Gastrocnemius medialis (tissue), 4 donors: Measurements from ENCODE around the gene HSDL2. TPM values are rescaled to one million over a fixed set of nuclear protein-coding genes. Genes with fewer than 3 reads are reported as not detected.

Experiments used
- ATAC-seq, 2 donors: fragments of 150-250 bp; one replicate each; pipeline ENCODE4 v1.9.1; 2016
- DNase-seq, 2 donors: peaks; one replicate each; pipeline ENCODE4 v3.0.0-alpha.2; 2019
- H3K27ac ChIP-seq, 4 donors: fragments of 200-600 bp; sonication (generic); 1 replicate in 1 of 4; 2 replicates in 3 of 4; pipeline ENCODE4 v1.5.1; 2016 to 2018; ENCODE audit warnings: mild to moderate bottlenecking in 2 of 4, moderate library complexity in 1 of 4
- H3K27me3 ChIP-seq, 3 donors: fragments of 200-600 bp; sonication (generic) in 2 of 3; 1 replicate in 1 of 3; 2 replicates in 2 of 3; pipeline versions ENCODE4 v1.5.1 to v1.6.0; 2016 to 2019; ENCODE audit warnings: mild to moderate bottlenecking in 1 of 3, moderate library complexity in 1 of 3
- H3K36me3 ChIP-seq, 2 donors: fragments of 200-600 bp; sonication (generic) in 1 of 2; one replicate each; pipeline ENCODE4 v1.5.1; 2017 to 2018
- H3K4me1 ChIP-seq, 2 donors: fragments of 200-600 bp; sonication (generic) in 1 of 2; one replicate each; pipeline ENCODE4 v1.5.1; 2016 to 2017; ENCODE audit warnings: mild to moderate bottlenecking in 2 of 2
- H3K4me3 ChIP-seq, 4 donors: fragments of 200-600 bp; sonication (generic) in 3 of 4; 1 replicate in 1 of 4; 2 replicates in 3 of 4; pipeline ENCODE4 v1.5.1; 2016 to 2019; ENCODE audit warnings: mild to moderate bottlenecking in 2 of 4
- H3K9me3 ChIP-seq, 3 donors: fragments of 200-600 bp; sonication (generic) in 2 of 3; 1 replicate in 1 of 3; 2 replicates in 2 of 3; pipeline ENCODE4 v1.5.1; 2016 to 2019
- CTCF ChIP-seq, 5 experiments: fragments of 450-650 bp in 3 of 5; fragments of 200-600 bp in 2 of 5; sonication (generic) in 2 of 5; IDR thresholded peaks in 4 of 5; conservative IDR thresholded peaks in 1 of 5; 1 replicate in 4 of 5; 2 replicates in 1 of 5; pipeline ENCODE4 v1.5.1; 2016 to 2019; ENCODE audit warnings: antibody characterized with exemption in 5 of 5, mild to moderate bottlenecking in 3 of 5, moderate library complexity in 3 of 5
- POLR2A ChIP-seq, 2 donors: fragments of 450-650 bp; IDR thresholded peaks; one replicate each; pipeline ENCODE4 v1.6.1; 2017; ENCODE audit warnings: antibody characterized with exemption in 2 of 2, mild to moderate bottlenecking in 2 of 2, moderate library complexity in 2 of 2
- in situ Hi-C, 4 donors: fragments of 200-750 bp; cut with MboI; loops; one replicate each; pipeline versions ENCODE4 v1.15.0 to v1.8.0; 2017; ENCODE audit warnings: low sequenced_read_pairs in 4 of 4
- intact Hi-C: fragments of 100-400 bp; cut with DNase I; formaldehyde crosslinking; loops from one replicate; pipeline ENCODE4 v1.15.1; 2023; ENCODE audit warnings: low total_unique reads
- total RNA-seq, 4 donors: library from RNA; depleted of rRNA; stranded (reverse); fragments of >200 nt; gene quantifications; one replicate each; pipeline versions ENCODE4 v1.1.0 to v1.2.3, GENCODE V29; 2016

HSDL2 gene
- total RNA-seq, 4 donors from 2014 or later: 68.9 to 106 (median 93.5) TPM

GRCh38 chr9:112375361-112375760, 4.5 kb upstream of the HSDL2 start:
- ATAC-seq (no peak), DNase-seq (no peak)
- TF ChIP-seq POLR2A (IDR thresholded peaks at IDR 0.05): no peak
- TF ChIP-seq CTCF (IDR thresholded peaks at IDR 0.05 in 4 of 5, conservative IDR thresholded peaks at IDR 0.05 in 1 of 5): no peak
- Histone ChIP-seq H3K27me3 (no peaks in the 10 kb centered on the region), H3K27ac (no peak overlapping the region), H3K4me1 (peaks cover 18 to 23% of the 10 kb centered on the region in 2 donors), H3K4me3 (no peak overlapping the region), H3K36me3 (no peaks in the 10 kb centered on the region), H3K9me3 (no peaks in the 10 kb centered on the region)
- in situ Hi-C loops (no loop called here), intact Hi-C loops (loop anchor here (5.0 to 10.0 kb wide), 2 partner anchors 112 to 439 kb away; partner anchors contain the start of gene KIAA1958)

- no peak for ATAC-seq
- Histone ChIP-seq H3K4me1 (peaks cover 31% of the 10 kb centered on the region in 2 donors), H3K27ac (no peak overlapping the region), H3K4me3 (peak overlapping the region in 1 of 4 donors; percentile 94), H3K9me3 (no peaks in the 10 kb centered on the region), H3K36me3 (no peaks in the 10 kb centered on the region), H3K27me3 (no peaks in the 10 kb centered on the region)
- TF ChIP-seq POLR2A (IDR thresholded peaks at IDR 0.05): no peak
- TF ChIP-seq CTCF (IDR thresholded peaks at IDR 0.05 in 4 of 5, conservative IDR thresholded peaks at IDR 0.05 in 1 of 5): no peak
- no peak for DNase-seq
- in situ Hi-C loops: no loop called here
- intact Hi-C loops: loop anchor here (5.0 to 10.0 kb wide), 2 partner anchors 110 to 438 kb away; partner anchors contain the start of gene KIAA1958
Observed at GRCh38 chr9:112377087-112377486, 2.8 kb upstream of the HSDL2 start.

GRCh38 chr9:112377684-112378327, 2.1 kb upstream of the HSDL2 start:
- intact Hi-C loops (loop anchor here (5.0 to 10.0 kb wide), 2 partner anchors 109 to 437 kb away; partner anchors contain the start of gene KIAA1958), in situ Hi-C loops (no loop called here)
- TF ChIP-seq CTCF (IDR thresholded peaks at IDR 0.05 in 4 of 5, conservative IDR thresholded peaks at IDR 0.05 in 1 of 5) (no peak), POLR2A (IDR thresholded peaks at IDR 0.05) (no peak)
- H3K4me3 ChIP-seq: peak overlapping the region; percentile 8 to 99 (median 89)
- no peaks in the 10 kb centered on the region for H3K27me3 ChIP-seq
- DNase-seq (no peak), ATAC-seq (no peak)
- H3K36me3 ChIP-seq: no peaks in the 10 kb centered on the region
- peaks cover 31 to 38% of the 10 kb centered on the region in 2 donors for H3K4me1 ChIP-seq
- no peaks in the 10 kb centered on the region for H3K9me3 ChIP-seq
- H3K27ac ChIP-seq: peak overlapping the region; percentile 93 to 99 (median 97)

- in situ Hi-C loops: no loop called here
- intact Hi-C loops: loop anchor here (1.0 to 10.0 kb wide), 4 partner anchors 45 to 436 kb away; partner anchors contain the start of genes KIAA1958 and PTBP3
- Histone ChIP-seq H3K4me1 (peaks cover 34 to 41% of the 10 kb centered on the region in 2 donors), H3K27ac (peak overlapping the region; percentile 93 to 99 (median 97)), H3K4me3 (peak overlapping the region; percentile 84 to 99 (median 92)), H3K9me3 (no peaks in the 10 kb centered on the region), H3K27me3 (no peaks in the 10 kb centered on the region), H3K36me3 (no peaks in the 10 kb centered on the region)
- no peak for ATAC-seq
- no peak for DNase-seq
- TF ChIP-seq POLR2A (IDR thresholded peaks at IDR 0.05): no peak
- no peak for TF ChIP-seq CTCF (IDR thresholded peaks at IDR 0.05 in 4 of 5, conservative IDR thresholded peaks at IDR 0.05 in 1 of 5)
Observed at GRCh38 chr9:112378328-112379176, 1.4 kb upstream of the HSDL2 start.
